ENCODE results near the gene THSD4. TPM values are rescaled to one million over a fixed set of nuclear protein-coding genes. Genes with fewer than 3 reads are reported as not detected.

The THSD4 gene
- total RNA-seq, 4 donors from 2014 or later: 10.7 to 59.5 (median 49.0) TPM

DNA sequence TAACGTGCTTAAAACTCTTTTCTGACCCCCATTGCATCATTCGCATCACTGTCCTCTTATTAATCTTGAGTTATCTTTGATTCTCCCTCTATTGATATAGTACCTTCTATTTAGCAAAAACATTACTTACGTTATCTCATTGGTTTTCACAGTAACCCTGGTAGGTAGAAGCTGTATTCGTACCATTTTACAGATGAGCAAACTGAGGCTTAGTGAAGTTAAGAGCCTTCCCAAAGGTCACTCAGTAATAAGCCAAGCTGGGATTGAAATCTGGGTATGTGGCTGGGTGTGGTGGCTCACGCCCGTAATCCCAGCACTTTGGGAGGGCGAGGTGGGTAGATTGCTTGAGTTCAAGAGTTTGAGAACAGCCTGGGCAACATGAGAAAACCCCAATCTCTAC, 244.0 kb downstream of the THSD4 start:
- no peaks in the 10 kb centered on the region for H3K27me3 ChIP-seq
- TF ChIP-seq, protein P1, sequence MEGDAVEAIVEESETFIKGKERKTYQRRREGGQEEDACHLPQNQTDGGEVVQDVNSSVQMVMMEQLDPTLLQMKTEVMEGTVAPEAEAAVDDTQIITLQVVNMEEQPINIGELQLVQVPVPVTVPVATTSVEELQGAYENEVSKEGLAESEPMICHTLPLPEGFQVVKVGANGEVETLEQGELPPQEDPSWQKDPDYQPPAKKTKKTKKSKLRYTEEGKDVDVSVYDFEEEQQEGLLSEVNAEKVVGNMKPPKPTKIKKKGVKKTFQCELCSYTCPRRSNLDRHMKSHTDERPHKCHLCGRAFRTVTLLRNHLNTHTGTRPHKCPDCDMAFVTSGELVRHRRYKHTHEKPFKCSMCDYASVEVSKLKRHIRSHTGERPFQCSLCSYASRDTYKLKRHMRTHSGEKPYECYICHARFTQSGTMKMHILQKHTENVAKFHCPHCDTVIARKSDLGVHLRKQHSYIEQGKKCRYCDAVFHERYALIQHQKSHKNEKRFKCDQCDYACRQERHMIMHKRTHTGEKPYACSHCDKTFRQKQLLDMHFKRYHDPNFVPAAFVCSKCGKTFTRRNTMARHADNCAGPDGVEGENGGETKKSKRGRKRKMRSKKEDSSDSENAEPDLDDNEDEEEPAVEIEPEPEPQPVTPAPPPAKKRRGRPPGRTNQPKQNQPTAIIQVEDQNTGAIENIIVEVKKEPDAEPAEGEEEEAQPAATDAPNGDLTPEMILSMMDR (IDR thresholded peaks at IDR 0.05): no peak
- no peak for TF ChIP-seq POLR2A (IDR thresholded peaks at IDR 0.05)
- H3K4me1 ChIP-seq: no peaks in the 10 kb centered on the region
- no peaks in the 10 kb centered on the region for H3K9me3 ChIP-seq
- H3K36me3 ChIP-seq: no peaks in the 10 kb centered on the region
- no peak overlapping the region for H3K4me3 ChIP-seq
- no peak for DNase-seq
- no peak overlapping the region for H3K27ac ChIP-seq

DNA sequence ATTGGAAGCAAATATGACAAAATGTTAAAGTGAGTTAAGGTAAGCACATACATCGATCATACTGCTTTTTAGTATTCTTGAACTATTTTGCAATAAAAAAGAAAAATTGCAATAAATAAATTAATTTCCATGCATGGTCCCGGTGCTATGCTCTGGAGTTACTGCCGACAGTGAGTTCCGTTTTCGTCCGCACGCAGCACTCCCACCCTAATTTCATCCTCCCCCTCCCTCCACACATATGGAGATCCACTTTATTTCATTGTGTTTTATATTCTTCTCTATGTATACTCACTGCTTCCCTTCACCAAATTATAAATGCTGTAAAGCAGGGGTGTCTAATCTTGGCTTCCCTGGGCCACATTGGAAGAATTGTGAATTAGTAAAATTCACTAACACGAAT, 247.3 kb downstream of the THSD4 start:
- H3K27me3 ChIP-seq: no peaks in the 10 kb centered on the region
- no peak for DNase-seq
- no peaks in the 10 kb centered on the region for H3K36me3 ChIP-seq
- H3K4me1 ChIP-seq: no peaks in the 10 kb centered on the region
- H3K9me3 ChIP-seq: no peaks in the 10 kb centered on the region
- TF ChIP-seq POLR2A (IDR thresholded peaks at IDR 0.05): no peak
- TF ChIP-seq, protein P1 (IDR thresholded peaks at IDR 0.05): no peak
- H3K4me3 ChIP-seq: no peak overlapping the region
- no peak overlapping the region for H3K27ac ChIP-seq

DNA sequence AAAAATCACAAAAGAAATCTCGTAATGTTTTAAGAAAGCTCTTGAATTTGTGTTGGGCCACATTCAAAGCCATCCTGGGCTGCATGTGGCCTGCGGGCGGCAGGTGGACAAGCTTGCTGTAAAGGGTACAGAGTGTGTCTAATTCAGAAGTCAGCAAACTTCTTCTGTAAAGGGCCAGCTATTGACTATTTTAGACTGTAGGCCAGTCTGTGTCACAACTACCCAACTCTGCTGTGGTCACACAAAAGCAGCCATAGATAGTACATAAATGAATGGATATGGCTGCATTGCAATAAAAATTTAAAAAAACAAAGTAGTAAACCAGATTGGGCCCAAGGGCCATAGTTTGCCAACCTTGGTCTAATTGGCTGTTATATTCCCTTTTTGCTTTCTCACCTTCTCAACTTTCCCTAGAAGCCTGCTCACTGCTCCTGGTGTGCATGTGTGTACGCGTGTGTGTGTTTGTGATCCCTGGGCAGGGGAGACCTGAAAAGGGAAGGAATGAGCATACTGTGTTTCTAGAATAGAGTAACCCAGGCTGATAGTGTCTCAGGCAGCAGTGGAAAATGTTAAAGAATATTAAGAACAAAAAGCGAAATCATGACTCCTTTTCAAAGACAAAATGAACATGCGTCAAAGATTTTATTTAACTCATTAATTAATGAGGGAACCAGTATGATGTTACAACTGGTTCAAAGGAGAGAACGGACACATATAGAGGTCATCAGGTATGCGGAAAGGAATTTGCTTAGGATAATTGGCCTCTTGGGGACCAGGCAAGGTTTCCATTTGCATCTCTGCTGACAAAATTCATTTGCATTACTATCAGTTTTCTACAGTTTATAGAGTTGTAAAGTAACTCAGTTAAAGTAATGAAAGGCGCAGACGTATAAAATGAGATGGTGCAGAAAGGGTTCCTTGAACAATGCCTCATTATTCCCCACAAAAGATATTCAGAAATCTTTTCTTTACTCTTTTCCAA, 248.0 kb downstream of the THSD4 start:
- DNase-seq: no peak
- TF ChIP-seq POLR2A (IDR thresholded peaks at IDR 0.05): no peak
- TF ChIP-seq, protein P1 (IDR thresholded peaks at IDR 0.05): no peak
- no peak overlapping the region for H3K27ac ChIP-seq

DNA sequence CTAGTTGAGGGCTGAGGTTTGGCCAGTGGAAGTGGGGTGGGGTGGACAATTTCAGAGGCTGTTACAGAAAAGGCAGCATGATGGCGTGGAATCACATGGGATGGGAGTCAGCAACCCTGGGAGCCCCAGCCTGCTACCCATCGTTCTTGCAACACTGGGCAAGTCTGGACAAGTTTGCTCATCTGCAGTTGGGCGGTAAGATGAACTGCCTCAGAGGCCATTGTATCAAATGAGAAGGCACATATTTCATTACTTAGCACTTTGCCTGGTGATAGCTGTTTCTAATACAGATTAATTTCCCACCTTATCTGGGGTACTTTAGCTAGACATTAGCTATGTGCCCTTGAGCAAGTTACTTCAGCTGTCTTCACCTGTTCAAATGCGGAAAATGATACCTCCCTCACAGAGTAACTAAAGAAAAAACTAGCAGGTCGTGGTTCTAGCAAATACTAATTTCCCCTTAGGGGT, 248.9 kb downstream of the THSD4 start:
- Histone ChIP-seq H3K27me3 (no peaks in the 10 kb centered on the region), H3K36me3 (no peaks in the 10 kb centered on the region), H3K4me1 (no peaks in the 10 kb centered on the region), H3K9me3 (no peaks in the 10 kb centered on the region), H3K27ac (no peak overlapping the region), H3K4me3 (no peak overlapping the region)
- no peak for TF ChIP-seq POLR2A (IDR thresholded peaks at IDR 0.05)
- TF ChIP-seq, protein P1 (IDR thresholded peaks at IDR 0.05): no peak
- DNase-seq: no peak

More for the DNA sequence above, 248.0 kb downstream of the THSD4 start:
- Histone ChIP-seq H3K27me3 (no peaks in the 10 kb centered on the region), H3K4me3 (no peak overlapping the region), H3K9me3 (no peaks in the 10 kb centered on the region), H3K4me1 (no peaks in the 10 kb centered on the region), H3K36me3 (no peaks in the 10 kb centered on the region)

DNA sequence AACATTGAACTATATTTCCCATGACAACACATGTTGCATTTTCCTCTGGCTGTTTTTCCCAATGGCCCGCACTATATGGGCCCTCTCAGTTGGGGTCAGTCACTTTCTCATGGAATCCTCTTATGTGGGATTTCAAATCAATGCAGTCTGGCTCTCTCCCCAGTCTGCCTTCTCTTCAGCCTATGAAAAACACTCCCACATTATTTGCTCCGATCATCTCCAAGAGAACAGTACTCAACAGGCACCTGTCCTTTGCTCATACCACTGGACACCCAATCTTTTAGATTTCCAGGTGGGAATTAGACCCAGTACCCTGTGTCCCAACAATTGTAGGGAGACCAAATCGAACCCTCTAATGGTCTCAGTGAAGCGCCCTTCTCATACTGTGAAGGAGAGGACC, 251.3 kb downstream of the THSD4 start:
- no peaks in the 10 kb centered on the region for H3K9me3 ChIP-seq
- no peak for TF ChIP-seq POLR2A (IDR thresholded peaks at IDR 0.05)
- TF ChIP-seq, protein P1 (IDR thresholded peaks at IDR 0.05): no peak
- DNase-seq: no peak
- no peak overlapping the region for H3K4me3 ChIP-seq
- H3K27ac ChIP-seq: no peak overlapping the region
- H3K36me3 ChIP-seq: no peaks in the 10 kb centered on the region
- no peaks in the 10 kb centered on the region for H3K27me3 ChIP-seq
- H3K4me1 ChIP-seq: no peaks in the 10 kb centered on the region
